ENCODE measurements around the gene GJA1.

- TF ChIP-seq CTCF (conservative IDR thresholded peaks at IDR 0.05; ENCODE audit: low read depth, low read length), result no peak
- no peak for TF ChIP-seq EZH2 (IDR thresholded peaks at IDR 0.05; ENCODE audit: borderline replicate concordance, low read depth, low read length, poor library complexity, severe bottlenecking)
Observed at GRCh38 chr6:121436274-121436857, 920 bp downstream of the GJA1 start.
